ENCODE data around the gene HS1BP3. TPM values are rescaled to one million over a fixed set of nuclear protein-coding genes. Genes with fewer than 3 reads are reported as not detected.

Gene HS1BP3
- total RNA-seq, 1 experiment from 2014 or later: 16.2 TPM

DNA sequence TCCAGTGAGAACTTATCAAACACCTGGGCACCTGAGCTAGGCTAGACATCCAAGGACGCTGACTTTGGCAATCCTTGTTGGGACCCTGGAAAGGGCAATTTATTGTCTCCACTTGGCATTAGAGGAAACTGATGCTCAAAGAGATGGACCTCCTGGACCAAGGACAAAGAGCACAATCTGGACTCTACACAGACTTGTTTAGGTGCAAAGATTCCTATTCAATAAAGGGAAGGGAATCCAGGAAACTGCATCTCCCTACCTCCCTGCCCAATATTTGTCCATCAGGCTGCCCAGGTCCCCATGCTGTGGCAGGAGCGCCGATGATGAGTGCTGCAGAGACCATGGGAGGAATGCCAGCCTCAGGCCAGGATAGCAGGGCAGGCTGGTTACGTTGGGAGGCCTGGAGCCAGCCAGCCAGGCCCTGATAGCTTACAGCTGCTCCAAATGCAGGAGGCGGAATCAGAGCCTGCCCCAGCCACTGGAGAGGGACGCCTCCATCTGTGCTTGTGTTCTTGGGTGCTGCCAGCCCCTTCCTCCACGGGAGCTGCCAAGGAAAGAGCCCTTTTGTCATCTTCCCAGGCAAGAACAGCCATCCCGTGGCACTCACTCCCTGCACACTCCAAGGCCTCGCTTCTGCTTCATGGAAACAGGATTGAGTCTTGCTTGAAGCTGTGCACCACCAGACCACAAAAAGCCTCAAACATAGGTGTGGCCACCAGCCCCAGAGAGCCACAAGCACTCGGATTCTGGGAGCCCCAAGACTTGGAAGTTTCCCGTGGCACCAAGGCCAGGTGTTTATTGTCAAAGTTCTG is 60.0 kb downstream of the HS1BP3 start:
- no peaks in the 10 kb centered on the region for H4K20me1 ChIP-seq (ENCODE audit: insufficient read depth)
- no peak for DNase-seq
- H3F3A ChIP-seq (ENCODE audit: insufficient read depth, low read depth): peaks cover 39% of the 10 kb centered on the region
- ChIA-PET POLR2A (ENCODE audit: unreplicated experiment) (no interaction called here), CTCF (no interaction called here)
- peaks cover 65% of the 10 kb centered on the region for H3K4me1 ChIP-seq (replicated peaks; ENCODE audit: insufficient read depth)
- H3K4me2 ChIP-seq: no peak overlapping the region
- H3K27ac ChIP-seq: no peak overlapping the region
- no peak overlapping the region for H2AFZ ChIP-seq
- no peaks in the 10 kb centered on the region for H3K79me2 ChIP-seq (ENCODE audit: low read depth)
- no peaks in the 10 kb centered on the region for H3K36me3 ChIP-seq (ENCODE audit: low read depth)
- BruUV-seq (replicated peaks): no TSS peak
- H3K9me2 ChIP-seq (ENCODE audit: insufficient read depth): no peaks in the 10 kb centered on the region
- no peaks in the 10 kb centered on the region; the same call in 1 of the 2 replicates for H3K9me3 ChIP-seq (ENCODE audit: insufficient read depth, low read depth)
- intact Hi-C loops (cut with micrococcal nuclease; ENCODE audit: unreplicated experiment): no loop called here
- TF ChIP-seq, protein P1, sequence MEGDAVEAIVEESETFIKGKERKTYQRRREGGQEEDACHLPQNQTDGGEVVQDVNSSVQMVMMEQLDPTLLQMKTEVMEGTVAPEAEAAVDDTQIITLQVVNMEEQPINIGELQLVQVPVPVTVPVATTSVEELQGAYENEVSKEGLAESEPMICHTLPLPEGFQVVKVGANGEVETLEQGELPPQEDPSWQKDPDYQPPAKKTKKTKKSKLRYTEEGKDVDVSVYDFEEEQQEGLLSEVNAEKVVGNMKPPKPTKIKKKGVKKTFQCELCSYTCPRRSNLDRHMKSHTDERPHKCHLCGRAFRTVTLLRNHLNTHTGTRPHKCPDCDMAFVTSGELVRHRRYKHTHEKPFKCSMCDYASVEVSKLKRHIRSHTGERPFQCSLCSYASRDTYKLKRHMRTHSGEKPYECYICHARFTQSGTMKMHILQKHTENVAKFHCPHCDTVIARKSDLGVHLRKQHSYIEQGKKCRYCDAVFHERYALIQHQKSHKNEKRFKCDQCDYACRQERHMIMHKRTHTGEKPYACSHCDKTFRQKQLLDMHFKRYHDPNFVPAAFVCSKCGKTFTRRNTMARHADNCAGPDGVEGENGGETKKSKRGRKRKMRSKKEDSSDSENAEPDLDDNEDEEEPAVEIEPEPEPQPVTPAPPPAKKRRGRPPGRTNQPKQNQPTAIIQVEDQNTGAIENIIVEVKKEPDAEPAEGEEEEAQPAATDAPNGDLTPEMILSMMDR (conservative IDR thresholded peaks at IDR 0.05): no peak
- TF ChIP-seq EZH2 (IDR thresholded peaks at IDR 0.05; ENCODE audit: low read depth): no peak
- no peaks in the 10 kb centered on the region for H3K27me3 ChIP-seq (ENCODE audit: insufficient read depth, low read depth)
- no peak overlapping the region for H3K4me3 ChIP-seq

DNA sequence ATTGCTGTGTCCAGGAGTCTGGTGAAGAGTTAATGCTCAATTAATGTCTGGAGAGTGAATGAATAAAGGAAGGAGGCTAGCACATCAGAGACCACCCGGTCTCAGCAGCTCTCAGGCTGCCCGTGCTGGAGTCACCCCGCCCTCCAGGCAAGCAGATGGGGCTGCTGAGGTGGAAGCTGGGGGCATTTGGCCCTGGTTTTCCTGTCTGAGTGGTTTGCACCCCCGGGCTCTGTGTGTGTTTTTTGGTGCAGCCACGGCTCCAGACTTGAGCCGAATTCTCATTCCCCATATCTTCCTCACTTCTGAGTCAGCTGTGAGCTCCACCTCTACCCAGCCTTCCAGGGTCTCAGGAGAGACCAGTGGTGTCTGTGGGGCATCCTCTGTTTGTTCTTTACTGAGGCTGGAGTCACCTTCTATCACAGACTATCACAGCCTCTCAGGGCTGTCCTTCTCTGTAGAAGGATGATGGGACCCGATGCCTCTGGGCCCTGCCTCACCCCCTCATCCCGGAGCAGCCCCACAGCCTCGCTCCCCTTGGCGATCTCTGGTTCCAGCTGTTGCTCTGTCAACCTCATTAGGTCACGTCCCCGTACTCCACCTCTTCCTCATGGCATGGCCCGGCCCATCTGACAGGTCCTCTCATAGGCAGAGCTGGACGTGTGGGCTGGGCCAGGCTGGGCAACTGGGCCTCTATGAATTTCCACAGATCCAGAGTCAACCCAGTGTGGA is 60.8 kb downstream of the HS1BP3 start:
- Histone ChIP-seq H3K79me2 (ENCODE audit: low read depth) (no peaks in the 10 kb centered on the region), H3K27ac (no peak overlapping the region), H3K4me1 (replicated peaks; ENCODE audit: insufficient read depth) (peaks cover 63% of the 10 kb centered on the region), H4K20me1 (ENCODE audit: insufficient read depth) (no peaks in the 10 kb centered on the region), H3F3A (ENCODE audit: insufficient read depth, low read depth) (peaks cover 34% of the 10 kb centered on the region), H3K4me3 (no peak overlapping the region), H3K9me2 (ENCODE audit: insufficient read depth) (no peaks in the 10 kb centered on the region), H3K9me3 (ENCODE audit: insufficient read depth, low read depth) (no peaks in the 10 kb centered on the region; the same call in 1 of the 2 replicates), H3K36me3 (ENCODE audit: low read depth) (no peaks in the 10 kb centered on the region), H3K4me2 (no peak overlapping the region), H3K27me3 (ENCODE audit: insufficient read depth, low read depth) (no peaks in the 10 kb centered on the region), H2AFZ (no peak overlapping the region)
- no peak for TF ChIP-seq EZH2 (IDR thresholded peaks at IDR 0.05; ENCODE audit: low read depth)
- TF ChIP-seq, protein P1 (conservative IDR thresholded peaks at IDR 0.05): no peak
- CTCF ChIA-PET: no interaction called here
- POLR2A ChIA-PET (ENCODE audit: unreplicated experiment): no interaction called here
- DNase-seq: no peak
- no TSS peak for BruUV-seq (replicated peaks)
- intact Hi-C loops (cut with micrococcal nuclease; ENCODE audit: unreplicated experiment): no loop called here

DNA sequence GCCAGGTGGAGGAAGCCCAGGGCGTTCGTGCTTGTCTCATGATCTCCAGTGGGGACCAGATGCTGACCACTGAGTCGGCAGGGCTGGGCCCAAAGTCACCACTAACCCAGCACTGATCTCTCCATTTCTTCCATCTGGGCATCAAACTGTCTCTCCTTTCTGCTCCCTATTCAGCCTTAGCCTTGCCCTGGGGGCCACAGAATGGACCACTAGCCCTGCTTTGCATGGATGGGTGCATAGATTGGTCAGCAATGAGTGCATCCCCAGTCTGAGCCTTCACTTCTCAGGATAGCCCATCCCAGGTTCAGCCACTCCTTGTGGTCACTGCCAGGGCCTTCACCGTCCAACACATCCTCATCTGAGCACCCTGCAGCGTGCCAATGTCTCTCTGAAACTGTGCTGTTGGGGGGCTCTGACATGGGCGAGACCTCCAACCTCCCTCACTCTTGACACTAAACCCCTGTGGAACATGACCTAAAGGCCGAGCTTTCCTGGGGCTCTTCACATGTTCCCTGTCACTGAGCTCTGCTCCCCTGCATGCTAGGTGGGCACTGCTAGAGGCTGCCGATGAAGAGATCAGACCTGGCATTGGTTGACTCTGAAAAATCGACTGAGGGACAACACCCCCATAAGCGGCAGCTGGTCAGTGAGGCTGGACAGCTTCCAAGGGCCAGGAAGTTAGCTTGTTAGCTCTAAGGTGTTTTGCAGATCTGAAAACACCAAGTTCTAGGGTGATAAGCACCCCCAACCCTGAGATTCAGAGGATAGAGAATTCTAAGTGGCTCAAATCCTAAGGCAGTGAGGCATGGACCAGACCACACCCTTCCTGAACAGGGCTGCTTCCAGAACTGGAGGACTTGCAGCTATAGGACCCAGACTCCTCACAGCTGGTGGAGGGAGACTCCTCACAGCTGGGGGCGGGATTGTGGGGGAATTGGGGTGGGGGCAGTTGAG is 61.7 kb downstream of the HS1BP3 start:
- ChIA-PET CTCF (interaction anchor here (0.7 kb wide), 1 partner anchor 47 kb away, joined by 7 read pairs; no protein-coding TSS in a partner anchor), POLR2A (ENCODE audit: unreplicated experiment) (no interaction called here)
- peaks cover 63% of the 10 kb centered on the region for H3K4me1 ChIP-seq (replicated peaks; ENCODE audit: insufficient read depth)
- intact Hi-C loops (cut with micrococcal nuclease; ENCODE audit: unreplicated experiment): no loop called here
- DNase-seq: no peak
- H3F3A ChIP-seq (ENCODE audit: insufficient read depth, low read depth): peaks cover 29% of the 10 kb centered on the region
- no peaks in the 10 kb centered on the region for H4K20me1 ChIP-seq (ENCODE audit: insufficient read depth)
- BruUV-seq (replicated peaks): no TSS peak
- no peak overlapping the region for H3K4me3 ChIP-seq
- H3K79me2 ChIP-seq (ENCODE audit: low read depth): no peaks in the 10 kb centered on the region
- no peaks in the 10 kb centered on the region; the same call in 1 of the 2 replicates for H3K9me3 ChIP-seq (ENCODE audit: insufficient read depth, low read depth)
- no peak overlapping the region for H3K27ac ChIP-seq
- H3K27me3 ChIP-seq (ENCODE audit: insufficient read depth, low read depth): no peaks in the 10 kb centered on the region
- no peak overlapping the region for H2AFZ ChIP-seq
- H3K9me2 ChIP-seq (ENCODE audit: insufficient read depth): no peaks in the 10 kb centered on the region
- H3K36me3 ChIP-seq (ENCODE audit: low read depth): no peaks in the 10 kb centered on the region
- no peak overlapping the region for H3K4me2 ChIP-seq
- no peak for TF ChIP-seq EZH2 (IDR thresholded peaks at IDR 0.05; ENCODE audit: low read depth)
- TF ChIP-seq, protein P1 (conservative IDR thresholded peaks at IDR 0.05): no peak

Measured in PC-9 (cell line).